Measurements from ENCODE around the gene CYGB. TPM values are rescaled to one million over a fixed set of nuclear protein-coding genes. Genes with fewer than 3 reads are reported as not detected.
A peak's percentile ranks its signal among the peaks of the same experiment; 100 is the strongest.

Gene CYGB
- total and polyA plus RNA-seq, 9 of the 15 experiments (the other 6 are each of a cell fraction or from before 2014, with no cell fraction given) = 0.08 to 0.95 (median 0.18) TPM; not detected in 5

DNA sequence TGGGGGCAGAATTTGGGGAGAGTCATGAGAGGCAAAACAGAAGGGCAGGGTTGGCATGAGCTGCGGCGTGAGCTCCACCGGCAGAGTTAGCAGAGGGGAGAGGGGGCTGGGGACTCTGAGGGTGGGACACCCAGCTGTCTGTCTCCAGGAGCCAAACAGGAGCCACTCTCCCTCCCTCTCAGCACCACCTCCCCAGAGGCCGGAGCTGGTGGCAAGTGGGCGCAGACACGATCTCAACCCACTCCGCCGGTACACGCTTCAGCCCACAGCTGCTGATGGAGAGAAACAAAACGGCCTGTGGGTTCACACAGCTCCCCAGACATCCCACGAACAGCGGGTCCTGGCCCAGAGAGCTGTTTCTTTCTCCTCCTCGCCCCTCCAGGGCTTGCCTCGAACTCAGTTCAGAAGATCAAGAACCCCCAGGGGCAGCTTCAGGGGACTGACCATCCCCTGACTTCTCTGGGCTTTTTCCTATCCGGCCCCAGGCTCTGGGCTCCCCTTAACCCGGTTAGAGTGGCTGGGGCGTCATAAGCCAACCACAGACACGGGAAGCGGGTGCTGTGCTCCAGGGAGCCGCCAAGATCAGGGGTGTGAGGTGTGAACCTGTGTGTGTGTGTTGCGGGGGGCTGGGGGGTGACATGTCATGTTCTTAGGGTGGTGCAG, 43.9 kb downstream of the CYGB start:
- H3K9me1 ChIP-seq (ENCODE audit: control insufficient read depth, insufficient read depth, low read length) = no peaks in the 10 kb centered on the region
- no TSS peak for BruUV-seq (replicated peaks)
- POLR2A ChIA-PET = interaction anchor here (0.6 to 1.3 kb wide), 8 partner anchors 8 to 180 kb away, joined by 3 to 7 read pairs (median 4); partner anchors contain the start of gene RHBDF2
- peaks cover 10% of the 10 kb centered on the region; the same call in 1 of the 2 replicates for H4K20me1 ChIP-seq (replicated peaks; ENCODE audit: control insufficient read depth, insufficient read depth, low read length)
- no peaks in the 10 kb centered on the region for H3K36me3 ChIP-seq (ENCODE audit: control insufficient read depth, insufficient read depth, low read length)
- H3K9ac ChIP-seq (ENCODE audit: insufficient read depth in 1 of 2, low read depth in 2 of 2, low read length in 2 of 2) = peak overlapping the region in 1 of 2 experiments; percentile 65; a peak in 2 of 4 replicates
- no peak overlapping the region for H3K4me2 ChIP-seq (ENCODE audit: insufficient read depth, low read length)
- 40% methylated on average over 19 of the region's 21 CpGs for WGBS (ENCODE audit: insufficient coverage, low coverage, missing lambda C conversion rate)
- no peak for FAIRE-seq
- H3K4me1 ChIP-seq (replicated peaks in 1 of 2; ENCODE audit: control insufficient read depth in 2 of 2, insufficient read depth in 2 of 2, low read length in 2 of 2) = peaks cover 5 to 45% of the 10 kb centered on the region in 2 experiments; a peak in 4 of 5 replicates
- no peak for ATAC-seq
- H3K9me3 ChIP-seq (replicated peaks; ENCODE audit: control insufficient read depth, insufficient read depth, low read depth, low read length) = no peaks in the 10 kb centered on the region
- H3K27me3 ChIP-seq (ENCODE audit: control insufficient read depth in 2 of 2, insufficient read depth in 2 of 2, low read length in 2 of 2) = peaks cover 0 to 10% of the 10 kb centered on the region in 2 experiments; a peak in 2 of 5 replicates
- TF ChIP-seq, protein P1, sequence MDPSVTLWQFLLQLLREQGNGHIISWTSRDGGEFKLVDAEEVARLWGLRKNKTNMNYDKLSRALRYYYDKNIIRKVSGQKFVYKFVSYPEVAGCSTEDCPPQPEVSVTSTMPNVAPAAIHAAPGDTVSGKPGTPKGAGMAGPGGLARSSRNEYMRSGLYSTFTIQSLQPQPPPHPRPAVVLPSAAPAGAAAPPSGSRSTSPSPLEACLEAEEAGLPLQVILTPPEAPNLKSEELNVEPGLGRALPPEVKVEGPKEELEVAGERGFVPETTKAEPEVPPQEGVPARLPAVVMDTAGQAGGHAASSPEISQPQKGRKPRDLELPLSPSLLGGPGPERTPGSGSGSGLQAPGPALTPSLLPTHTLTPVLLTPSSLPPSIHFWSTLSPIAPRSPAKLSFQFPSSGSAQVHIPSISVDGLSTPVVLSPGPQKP (CRISPR knock-in tag; IDR thresholded peaks at IDR 0.05) = no peak
- TF ChIP-seq SMARCB1 (IDR thresholded peaks at IDR 0.05; ENCODE audit: insufficient read length, low read depth) (no peak), ZBTB17 (CRISPR knock-in tag; IDR thresholded peaks at IDR 0.05) (no peak), ZNF121 (CRISPR knock-in tag; conservative IDR thresholded peaks at IDR 0.05) (no peak)
- in situ Hi-C loops (cut with MboI) (no loop called here), intact Hi-C loops (cut with micrococcal nuclease) (no loop called here)
- H2AFZ ChIP-seq (ENCODE audit: low read depth, low read length) = no peak overlapping the region
- CTCF ChIA-PET (ENCODE audit: low intra/inter-chr PET ratio) = no interaction called here
- H3K4me3 ChIP-seq = no peak overlapping the region
- H3K27ac ChIP-seq (ENCODE audit: extremely low read depth, low read depth, low read length) = no peak overlapping the region
- H3K79me2 ChIP-seq (ENCODE audit: control insufficient read depth, insufficient read depth, low read length) = no peaks in the 10 kb centered on the region
- no peak for DNase-seq (ENCODE audit: extremely low read depth in 1 of 4, low spot score in 3 of 4)

All from K562 (cell line).